Tibial artery (tissue), 4 donors: Measurements from ENCODE around the gene TFDP1.

Experiments used
- DNase-seq, 2 donors: peaks; one replicate each; pipeline ENCODE4 v3.0.0-alpha.2; 2019
- H3K27ac ChIP-seq, 2 donors: fragments of 200-600 bp; sonication (generic) in 1 of 2; 1 replicate in 1 of 2; 2 replicates in 1 of 2; pipeline ENCODE4 v1.5.1; 2018 to 2019; ENCODE audit warnings: mild to moderate bottlenecking in 1 of 2
- H3K27me3 ChIP-seq, 2 donors: fragments of 200-600 bp; sonication (generic) in 1 of 2; one replicate each; pipeline versions ENCODE4 v1.5.1 to v1.6.0; 2016 to 2019
- H3K36me3 ChIP-seq, 3 donors: fragments of 200-600 bp; sonication (generic) in 2 of 3; one replicate each; pipeline ENCODE4 v1.5.1; 2016 to 2019; ENCODE audit warnings: mild to moderate bottlenecking in 2 of 3
- H3K4me1 ChIP-seq, 4 donors: fragments of 200-600 bp; sonication (generic) in 2 of 4; 1 replicate in 3 of 4; 2 replicates in 1 of 4; pipeline ENCODE4 v1.5.1; 2016 to 2019
- H3K4me3 ChIP-seq, 2 donors: fragments of 200-600 bp; sonication (generic) in 1 of 2; 1 replicate in 1 of 2; 2 replicates in 1 of 2; pipeline ENCODE4 v1.5.1; 2018 to 2019; ENCODE audit warnings: mild to moderate bottlenecking in 2 of 2
- H3K9me3 ChIP-seq, 3 donors: fragments of 200-600 bp; sonication (generic) in 1 of 3; one replicate each; pipeline ENCODE4 v1.5.1; 2016 to 2019
- intact Hi-C: fragments of 100-400 bp; cut with DNase I; formaldehyde crosslinking; loops from one replicate; pipeline ENCODE4 v1.15.0; 2023; ENCODE audit warnings: low total_unique reads
- TF ChIP-seq, protein P1 (sequence below), 2 experiments: fragments of 200-600 bp in 1 of 2; fragments of 450-650 bp in 1 of 2; IDR thresholded peaks; one replicate each; pipeline ENCODE4 v1.5.1; 2017 to 2019; ENCODE audit warnings: antibody characterized with exemption in 2 of 2, mild to moderate bottlenecking in 1 of 2, moderate library complexity in 1 of 2

Gene TFDP1

DNA sequence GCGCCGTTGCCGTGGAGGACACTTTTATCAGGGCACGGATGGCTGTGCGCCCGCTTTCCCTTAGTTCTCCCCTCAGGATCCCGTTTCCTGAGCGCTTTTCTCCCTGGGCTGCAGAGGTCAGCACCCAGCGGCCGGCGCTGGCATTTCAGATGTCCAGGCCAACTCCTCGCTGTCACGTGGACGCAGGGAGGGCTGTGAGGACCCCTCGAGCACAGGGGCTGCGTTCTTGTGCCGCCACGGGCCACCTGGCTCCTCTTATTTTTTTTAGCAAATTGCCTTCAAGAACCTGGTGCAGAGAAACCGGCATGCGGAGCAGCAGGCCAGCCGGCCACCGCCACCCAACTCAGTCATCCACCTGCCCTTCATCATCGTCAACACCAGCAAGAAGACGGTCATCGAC lies 51.2 kb downstream of the TFDP1 start:
- intact Hi-C loops = no loop called here
- Histone ChIP-seq H3K27me3 (no peaks in the 10 kb centered on the region), H3K36me3 (peaks cover 9 to 75% (median 74%) of the 10 kb centered on the region in 3 donors), H3K27ac (no peak overlapping the region), H3K9me3 (no peaks in the 10 kb centered on the region), H3K4me3 (no peak overlapping the region), H3K4me1 (no peaks in the 10 kb centered on the region)
- TF ChIP-seq, protein P1, sequence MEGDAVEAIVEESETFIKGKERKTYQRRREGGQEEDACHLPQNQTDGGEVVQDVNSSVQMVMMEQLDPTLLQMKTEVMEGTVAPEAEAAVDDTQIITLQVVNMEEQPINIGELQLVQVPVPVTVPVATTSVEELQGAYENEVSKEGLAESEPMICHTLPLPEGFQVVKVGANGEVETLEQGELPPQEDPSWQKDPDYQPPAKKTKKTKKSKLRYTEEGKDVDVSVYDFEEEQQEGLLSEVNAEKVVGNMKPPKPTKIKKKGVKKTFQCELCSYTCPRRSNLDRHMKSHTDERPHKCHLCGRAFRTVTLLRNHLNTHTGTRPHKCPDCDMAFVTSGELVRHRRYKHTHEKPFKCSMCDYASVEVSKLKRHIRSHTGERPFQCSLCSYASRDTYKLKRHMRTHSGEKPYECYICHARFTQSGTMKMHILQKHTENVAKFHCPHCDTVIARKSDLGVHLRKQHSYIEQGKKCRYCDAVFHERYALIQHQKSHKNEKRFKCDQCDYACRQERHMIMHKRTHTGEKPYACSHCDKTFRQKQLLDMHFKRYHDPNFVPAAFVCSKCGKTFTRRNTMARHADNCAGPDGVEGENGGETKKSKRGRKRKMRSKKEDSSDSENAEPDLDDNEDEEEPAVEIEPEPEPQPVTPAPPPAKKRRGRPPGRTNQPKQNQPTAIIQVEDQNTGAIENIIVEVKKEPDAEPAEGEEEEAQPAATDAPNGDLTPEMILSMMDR (IDR thresholded peaks at IDR 0.05) = no peak
- no peak for DNase-seq

DNA sequence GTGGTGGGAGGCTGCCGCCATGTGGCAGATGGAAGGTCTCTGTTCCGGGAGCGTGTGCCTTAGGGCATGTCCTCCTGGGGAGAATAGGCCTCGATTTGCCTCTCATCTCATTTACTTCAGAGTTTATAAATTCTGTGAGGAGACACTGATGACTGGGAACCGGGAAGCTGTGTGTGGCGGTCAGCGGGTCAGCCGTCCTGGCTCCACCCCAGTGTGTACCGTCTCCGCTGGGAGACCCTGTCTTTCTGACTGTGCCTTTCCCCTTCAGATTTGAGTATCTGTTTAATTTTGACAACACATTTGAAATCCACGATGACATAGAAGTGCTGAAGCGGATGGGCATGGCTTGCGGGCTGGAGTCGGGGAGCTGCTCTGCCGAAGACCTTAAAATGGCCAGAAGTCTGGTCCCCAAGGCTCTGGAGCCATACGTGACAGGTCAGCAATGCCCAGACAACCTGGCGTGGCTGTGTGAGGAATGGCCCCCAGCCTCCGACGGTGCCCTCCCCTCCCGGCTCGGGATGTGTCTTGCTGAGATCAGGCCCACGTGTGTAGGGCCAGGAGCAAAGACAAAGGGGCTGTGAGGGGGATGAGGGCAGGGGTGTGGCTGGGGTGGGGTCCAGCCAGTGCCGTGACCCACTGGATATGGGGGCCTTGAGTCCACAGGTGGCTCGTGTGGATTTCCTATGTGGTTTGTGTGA lies 51.9 kb downstream of the TFDP1 start:
- intact Hi-C loops = no loop called here
- Histone ChIP-seq H3K27me3 (no peaks in the 10 kb centered on the region), H3K36me3 (peaks cover 9 to 76% (median 70%) of the 10 kb centered on the region in 3 donors), H3K9me3 (no peaks in the 10 kb centered on the region), H3K4me1 (no peaks in the 10 kb centered on the region), H3K27ac (no peak overlapping the region), H3K4me3 (no peak overlapping the region)
- TF ChIP-seq, protein P1 (IDR thresholded peaks at IDR 0.05) = no peak
- DNase-seq = peak in 1 of 2 donors; percentile 35

DNA sequence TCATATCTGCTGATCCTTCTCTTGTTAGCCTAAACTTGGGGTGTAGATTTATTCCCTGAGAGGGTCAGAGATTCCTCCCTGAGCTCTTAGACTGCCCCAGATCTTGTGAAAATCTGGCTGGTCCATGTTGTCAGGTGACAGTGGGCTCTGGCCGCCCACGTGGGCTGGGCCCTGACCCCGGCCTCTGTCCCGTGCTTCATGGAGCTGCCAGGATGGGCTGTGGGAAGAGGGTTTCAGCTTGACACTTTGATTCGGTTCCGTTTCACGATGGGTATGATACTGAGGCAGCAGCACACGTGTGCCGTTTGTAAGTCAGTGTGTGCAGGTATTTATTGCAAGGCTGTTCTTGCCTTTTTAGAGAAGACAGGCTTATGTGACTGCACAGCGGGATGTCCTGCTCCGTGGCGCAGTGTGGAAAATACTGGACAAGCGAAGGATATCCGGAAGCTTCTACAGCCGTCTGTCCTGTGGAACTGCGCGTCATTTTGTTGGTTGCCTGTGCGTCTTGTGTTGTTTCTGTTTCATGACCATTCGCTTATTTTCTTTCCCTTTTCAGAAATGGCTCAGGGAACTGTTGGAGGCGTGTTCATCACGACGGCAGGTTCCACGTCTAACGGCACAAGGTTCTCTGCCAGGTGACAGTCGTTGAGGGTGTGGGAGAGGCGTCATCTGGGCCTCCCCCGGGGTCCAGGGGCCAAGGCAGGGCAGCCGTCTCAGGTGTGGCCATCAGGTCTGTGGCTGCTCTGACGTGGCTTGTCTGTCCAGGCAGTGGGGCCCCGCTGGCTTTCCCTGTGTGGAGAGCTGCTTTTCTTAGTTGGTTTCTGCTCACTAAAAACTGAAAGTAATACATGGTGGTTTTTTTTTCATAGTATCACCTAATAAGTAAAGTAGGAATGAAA lies 53.0 kb downstream of the TFDP1 start:
- Histone ChIP-seq H3K36me3 (peaks cover 9 to 68% (median 59%) of the 10 kb centered on the region in 3 donors), H3K27ac (no peak overlapping the region), H3K4me1 (no peaks in the 10 kb centered on the region), H3K27me3 (no peaks in the 10 kb centered on the region), H3K9me3 (no peaks in the 10 kb centered on the region), H3K4me3 (no peak overlapping the region)
- peak in 1 of 2 donors; percentile 41 for DNase-seq
- intact Hi-C loops = no loop called here
- TF ChIP-seq, protein P1 (IDR thresholded peaks at IDR 0.05) = no peak

DNA sequence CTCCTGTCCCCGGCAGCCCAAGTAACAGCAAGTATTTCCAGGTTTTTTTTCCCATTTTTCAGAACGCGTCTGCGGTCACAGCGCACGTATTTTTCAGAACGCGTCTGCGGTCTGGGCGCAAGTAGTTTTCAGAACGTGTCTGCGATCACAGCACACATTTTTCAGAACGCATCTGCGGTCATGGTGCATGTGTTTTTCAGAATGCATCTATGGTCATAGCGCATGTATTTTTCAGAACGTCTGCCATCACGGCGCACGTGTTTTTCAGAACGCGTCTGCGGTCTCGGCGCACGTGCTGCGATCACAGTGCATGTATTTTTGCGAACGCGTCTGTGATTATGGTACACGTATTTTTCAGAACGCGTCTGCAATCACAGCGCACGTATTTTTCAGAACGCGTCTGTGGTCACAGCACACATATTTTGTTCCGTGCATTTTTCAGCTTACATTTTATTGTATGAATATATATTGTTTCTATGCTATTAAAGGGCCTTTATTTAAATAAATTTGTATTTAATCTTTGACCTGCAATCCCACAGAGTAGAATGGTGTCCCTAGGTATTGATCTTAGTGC lies 53.7 kb downstream of the TFDP1 start:
- no peak overlapping the region for H3K27ac ChIP-seq
- DNase-seq = peak in 1 of 2 donors; percentile 25
- TF ChIP-seq, protein P1 (IDR thresholded peaks at IDR 0.05) = no peak

DNA sequence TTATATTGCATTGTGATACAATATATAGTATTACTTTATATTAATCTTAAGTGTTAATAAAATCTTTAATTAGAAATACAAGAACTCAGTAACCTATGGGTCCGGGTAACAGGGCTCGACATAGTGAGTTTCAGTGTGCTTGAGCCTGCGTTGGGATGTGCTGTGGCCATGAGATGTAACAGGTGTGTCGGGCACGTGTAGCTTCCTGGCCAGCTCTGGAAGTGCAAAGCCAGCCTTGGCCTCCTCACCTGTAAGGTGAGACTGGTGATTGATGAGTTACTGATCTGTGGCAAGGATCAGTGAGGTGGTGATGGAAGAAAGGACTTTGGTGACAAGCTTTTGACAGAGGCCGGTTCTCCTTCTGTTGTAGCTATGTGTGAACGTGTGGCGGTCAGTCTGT lies 54.3 kb downstream of the TFDP1 start:
- TF ChIP-seq, protein P1 (IDR thresholded peaks at IDR 0.05) = no peak
- peak in 1 of 2 donors; percentile 29 for DNase-seq
- peaks cover 6 to 68% (median 49%) of the 10 kb centered on the region in 3 donors for H3K36me3 ChIP-seq

More for the DNA sequence above, 53.7 kb downstream of the TFDP1 start:
- no peaks in the 10 kb centered on the region for H3K9me3 ChIP-seq
- no peak overlapping the region for H3K4me3 ChIP-seq
- intact Hi-C loops = no loop called here
- no peaks in the 10 kb centered on the region for H3K27me3 ChIP-seq
- peaks cover 6 to 68% (median 54%) of the 10 kb centered on the region in 3 donors for H3K36me3 ChIP-seq
- no peaks in the 10 kb centered on the region for H3K4me1 ChIP-seq

More for the DNA sequence above, 54.3 kb downstream of the TFDP1 start:
- H3K27ac ChIP-seq = no peak overlapping the region
- no peaks in the 10 kb centered on the region for H3K9me3 ChIP-seq
- no peaks in the 10 kb centered on the region for H3K27me3 ChIP-seq
- intact Hi-C loops = no loop called here
- no peaks in the 10 kb centered on the region for H3K4me1 ChIP-seq
- H3K4me3 ChIP-seq = no peak overlapping the region
